GM12878 (cell line): Measurements from ENCODE around the gene SLC16A10. TPM values are rescaled to one million over a fixed set of nuclear protein-coding genes. Genes with fewer than 3 reads are reported as not detected.

Source experiments
- ATAC-seq: fragments of 200-7000 bp; cut with Tn5 transposase; 3 replicates; pipeline ENCODE4 v1.9.1; 2020; ENCODE audit warnings: mild to moderate bottlenecking, moderate library complexity
- BruUV-seq: library from RNA; stranded (reverse); fragments of 400-500 nt; replicated peaks from 2 replicates; lab custom pipeline; 2021; lab: Mats Ljungman, UMichigan
- CTCF ChIA-PET: fragments of 300-600 bp; sonication (Branson Sonifier 250); formaldehyde crosslinking; extraction: SDS; loops from one replicate; lab custom pipeline; 2021; ENCODE audit warnings: inconsistent platforms; lab: Yijun Ruan, JAX
- POLR2A ChIA-PET: fragments of 350-600 bp; formaldehyde crosslinking; extraction: SDS; loops from one replicate; lab custom pipeline; 2021; ENCODE audit warnings: inconsistent platforms; lab: Charles Lee
- RAD21 ChIA-PET: fragments of 300-600 bp; sonication (Branson Sonifier 250); formaldehyde crosslinking; loops from one replicate; lab custom pipeline; 2023; ENCODE audit warnings: antibody characterized with exemption; ENCODE audit not compliant: unreplicated experiment; lab: Charles Lee
- SMC1A ChIA-PET: fragments of 300-600 bp; sonication (Branson Sonifier 250); formaldehyde crosslinking; loops from one replicate; lab custom pipeline; 2023; ENCODE audit not compliant: unreplicated experiment, uncharacterized antibody; lab: Charles Lee
- DNase-seq: peaks from one replicate; pipeline ENCODE4 v3.0.0-alpha.2; 2011; ENCODE audit warnings: low read depth, low spot score
- FAIRE-seq: peaks from 3 replicates; lab custom pipeline; 2011; peaks lifted over from hg19 to GRCh38; lab: Jason Lieb, UNC
- H2AFZ ChIP-seq: 2 replicates; pipeline ENCODE4 v1.6.0; 2011; ENCODE audit warnings: low read depth, low read length, control low read depth; ENCODE audit not compliant: control insufficient read depth
- H3K27ac ChIP-seq: 2 replicates; pipeline ENCODE4 v1.5.1; 2011; ENCODE audit warnings: control low read depth; ENCODE audit not compliant: control insufficient read depth, insufficient read depth
- H3K27me3 ChIP-seq, 2 experiments: replicated peaks in 1 of 2; 2 replicates each; pipeline versions ENCODE4 v1.6.0 to v1.6.1; 2011; ENCODE audit warnings: low read length in 1 of 2; ENCODE audit not compliant: control insufficient read depth in 2 of 2, insufficient read depth in 2 of 2
- H3K36me3 ChIP-seq, 2 experiments: 2 replicates each; pipeline ENCODE4 v1.5.1; 2011; ENCODE audit warnings: low read length in 1 of 2; ENCODE audit not compliant: control insufficient read depth in 2 of 2, insufficient read depth in 2 of 2
- H3K4me1 ChIP-seq: 2 replicates; pipeline ENCODE4 v1.6.1; 2011; ENCODE audit warnings: mild to moderate bottlenecking, low read length, moderate library complexity, mixed read lengths; ENCODE audit not compliant: control insufficient read depth, insufficient read depth
- H3K4me2 ChIP-seq: 2 replicates; pipeline ENCODE4 v1.6.0; 2011; ENCODE audit warnings: control low read depth; ENCODE audit not compliant: control insufficient read depth, insufficient read depth
- H3K4me3 ChIP-seq: fragments of 200-600 bp; sonication (generic); 2 replicates; pipeline ENCODE4 v1.5.1; 2016
- H3K79me2 ChIP-seq: 2 replicates; pipeline ENCODE4 v1.6.0; 2011; ENCODE audit warnings: low read length; ENCODE audit not compliant: control insufficient read depth, insufficient read depth
- H3K9ac ChIP-seq: 2 replicates; pipeline ENCODE4 v1.8.0; 2011; ENCODE audit warnings: low read length, control low read depth, mixed read lengths; ENCODE audit not compliant: control insufficient read depth, insufficient read depth
- H3K9me3 ChIP-seq: replicated peaks from 3 replicates; pipeline ENCODE4 v1.5.1; 2011; ENCODE audit warnings: mild to moderate bottlenecking, low read length; ENCODE audit not compliant: control insufficient read depth, insufficient read depth
- H4K20me1 ChIP-seq: 2 replicates; pipeline ENCODE4 v1.6.0; 2011; ENCODE audit not compliant: control insufficient read depth, insufficient read depth
- CHD4 ChIP-seq: fragments of 200-600 bp; sonication (generic); IDR thresholded peaks from 2 replicates; pipeline ENCODE4 v1.6.1; 2016; ENCODE audit warnings: mild to moderate bottlenecking
- CREB1 ChIP-seq: IDR thresholded peaks from 2 replicates; pipeline ENCODE4 v1.6.1; 2012; ENCODE audit warnings: low read depth, mild to moderate bottlenecking, inconsistent platforms
- ETV6 ChIP-seq, 2 experiments: fragments of 450-650 bp in 1 of 2; IDR thresholded peaks in 1 of 2; conservative IDR thresholded peaks in 1 of 2; 2 replicates each; pipeline ENCODE4 v1.6.1; 2014; ENCODE audit warnings: antibody characterized with exemption in 1 of 2, borderline replicate concordance in 1 of 2, low read depth in 1 of 2, mild to moderate bottlenecking in 1 of 2, moderate library complexity in 1 of 2
- JUNB ChIP-seq: IDR thresholded peaks from 2 replicates; pipeline ENCODE4 v1.6.1; 2016; ENCODE audit warnings: antibody characterized with exemption, mild to moderate bottlenecking
- KLF5 ChIP-seq: fragments of 450-650 bp; IDR thresholded peaks from 2 replicates; pipeline ENCODE4 v1.6.1; 2014; ENCODE audit warnings: mild to moderate bottlenecking; ENCODE audit not compliant: partially characterized antibody
- MXI1 ChIP-seq: fragments of 150-350 bp; IDR thresholded peaks from 2 replicates; pipeline ENCODE4 v1.6.1; 2011; ENCODE audit warnings: low read depth, mild to moderate bottlenecking, inconsistent platforms, low read length, improper control_type of control experiment
- MYB ChIP-seq: fragments of 150-350 bp; IDR thresholded peaks from 2 replicates; pipeline ENCODE4 v1.6.1; 2014; ENCODE audit warnings: mild to moderate bottlenecking, low read depth, low read length, borderline replicate concordance
- POU2F2 ChIP-seq: IDR thresholded peaks from 3 replicates; pipeline ENCODE4 v1.6.1; 2011; ENCODE audit warnings: low read depth, mild to moderate bottlenecking, low read length, borderline replicate concordance
- SMC3 ChIP-seq: IDR thresholded peaks from 2 replicates; pipeline ENCODE4 v1.6.1; 2011; ENCODE audit warnings: low read length, improper control_type of control experiment, borderline replicate concordance
- TBL1XR1 ChIP-seq: IDR thresholded peaks from 2 replicates; pipeline ENCODE4 v1.6.1; 2012; ENCODE audit warnings: low read depth, low read length, improper control_type of control experiment
- TCF7 ChIP-seq: IDR thresholded peaks from 2 replicates; pipeline ENCODE4 v1.6.1; 2014; ENCODE audit warnings: antibody characterized with exemption, borderline replicate concordance
- WGBS: methylation state at CpG from one replicate; pipeline ENCODE4 v1.1.6; 2016; ENCODE audit warnings: low lambda C conversion rate; ENCODE audit not compliant: insufficient replicate concordance, insufficient coverage; ENCODE audit errors: missing lambda C conversion rate; 5-methylcytosine and 5-hydroxymethylcytosine counted together
- in situ Hi-C: fragments of 300-500 bp; cut with MboI; formaldehyde crosslinking; loops from 9 replicates; pipeline ENCODE4 v1.14.3; 2018; ENCODE audit warnings: mixed read lengths
- intact Hi-C: fragments of 100-400 bp; cut with micrococcal nuclease; formaldehyde crosslinking; loops from one replicate; pipeline ENCODE4 v1.14.2; 2022; ENCODE audit not compliant: unreplicated experiment
- polyA plus RNA-seq, 11 experiments: library from polyadenylated mRNA; depleted of rRNA in 4 of 11; unstranded in 6 of 11; stranded (reverse) in 5 of 11; fragments of >200 nt; fragmentation: Nextera tagmentation in 4 of 11; fragmentation: Illumina TruSeq in 1 of 11; extraction: Ambion mirVana in 4 of 11; extraction: Trizol in 1 of 11; gene quantifications; 1 replicate in 1 of 11; 2 replicates in 10 of 11; pipeline versions ENCODE4 v1.2.1 to v1.2.3, GENCODE V29; 2011 to 2016; ENCODE audit warnings: inconsistent platforms in 2 of 11, missing spikeins in 2 of 11, low read depth in 1 of 11
- total RNA-seq, 4 experiments: library from RNA; depleted of rRNA in 3 of 4; stranded (reverse); fragments of >200 nt in 3 of 4; fragmentation: Illumina TruSeq in 1 of 4; extraction: Trizol in 1 of 4; gene quantifications; 2 replicates each; pipeline versions ENCODE4 v1.2.1 to v1.2.3, GENCODE V29; 2013 to 2021
- TF ChIP-seq, protein P1 (sequence below): fragments of 450-650 bp; IDR thresholded peaks from 2 replicates; pipeline ENCODE4 v1.6.1; 2016; ENCODE audit warnings: mild to moderate bottlenecking
- TF ChIP-seq, protein P2 (sequence below): IDR thresholded peaks from 2 replicates; pipeline ENCODE4 v1.6.1; 2012; ENCODE audit warnings: low read depth, low read length, improper control_type of control experiment
- TF ChIP-seq, protein P3 (sequence below): fragments of 450-650 bp; IDR thresholded peaks from 2 replicates; pipeline ENCODE4 v1.6.1; 2018; ENCODE audit warnings: borderline replicate concordance, mild to moderate bottlenecking; ENCODE audit not compliant: partially characterized antibody
- TF ChIP-seq, protein P4 (sequence below): IDR thresholded peaks from 2 replicates; pipeline ENCODE4 v1.6.1; 2012; ENCODE audit warnings: low read depth, low read length, improper control_type of control experiment

Gene SLC16A10
- total and polyA plus RNA-seq, 10 of the 15 experiments (the other 5 are each of a cell fraction or from before 2014, with no cell fraction given): 2.3 to 19.0 (median 8.0) TPM

DNA sequence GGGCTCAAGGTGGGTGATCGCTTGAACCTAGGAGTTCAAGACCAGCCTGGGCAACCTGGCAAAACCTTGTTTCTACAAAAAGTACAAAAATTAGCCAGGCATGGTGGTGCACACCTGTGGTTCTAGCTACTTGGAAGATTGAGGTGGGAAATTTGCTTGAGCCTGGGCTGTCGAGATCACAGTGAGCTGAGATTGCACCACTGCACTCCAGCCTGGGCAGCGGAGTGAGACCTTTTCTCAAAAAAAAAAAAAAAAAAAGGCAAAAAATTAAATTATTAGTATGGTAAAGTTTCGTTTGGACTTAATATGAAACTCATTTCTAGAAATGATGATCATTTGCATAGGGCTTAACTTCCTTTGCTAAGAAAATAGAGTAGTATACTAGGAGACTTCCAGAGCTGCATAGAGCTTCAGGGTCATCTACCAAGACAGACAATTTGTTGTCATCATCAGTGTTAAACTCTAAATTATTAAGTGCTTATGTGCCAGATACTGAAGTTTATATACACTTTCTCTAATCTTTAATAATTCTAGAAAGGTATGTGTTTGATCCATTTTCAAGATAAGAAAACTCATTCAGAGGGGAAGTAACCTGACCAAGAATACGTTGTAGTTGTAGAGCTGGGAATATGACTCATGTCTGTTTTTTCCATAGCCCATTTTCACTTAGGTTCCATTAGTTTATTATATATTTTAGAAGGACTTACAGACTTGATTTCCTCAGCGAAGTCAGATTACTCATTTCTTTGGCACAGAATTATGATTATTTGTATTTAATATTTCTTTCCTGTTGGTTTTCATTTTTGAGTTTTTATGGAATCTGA is 84.5 kb downstream of the SLC16A10 start:
- ChIA-PET SMC1A (interaction anchor here (0.6 to 3.0 kb wide), 7 partner anchors 12 to 473 kb away, joined by 3 to 10 read pairs (median 3); no protein-coding TSS in a partner anchor), RAD21 (interaction anchor here (1.0 kb wide), 1 partner anchor 64 kb away, joined by 3 read pairs; no protein-coding TSS in a partner anchor), CTCF (interaction anchor here (0.7 to 2.0 kb wide), 5 partner anchors 9 to 161 kb away, joined by 3 to 7 read pairs (median 3); no protein-coding TSS in a partner anchor), POLR2A (interaction anchor here (0.6 to 0.7 kb wide), 3 partner anchors 26 to 473 kb away, joined by 4 to 7 read pairs (median 6); no protein-coding TSS in a partner anchor)
- no TSS peak for BruUV-seq
- DNase-seq: no peak
- H3K9me3 ChIP-seq: no peaks in the 10 kb centered on the region
- ATAC-seq: peak; percentile 82
- no peaks in the 10 kb centered on the region for H4K20me1 ChIP-seq
- no peaks in the 10 kb centered on the region for H3K36me3 ChIP-seq
- FAIRE-seq: peak; percentile 80
- no peaks in the 10 kb centered on the region for H3K79me2 ChIP-seq
- no peak overlapping the region for H3K9ac ChIP-seq
- H3K4me2 ChIP-seq: peak overlapping the region; percentile 54
- no peak overlapping the region for H3K27ac ChIP-seq
- H2AFZ ChIP-seq: no peak overlapping the region; the same call in 1 of the 2 replicates
- TF ChIP-seq, protein P1, sequence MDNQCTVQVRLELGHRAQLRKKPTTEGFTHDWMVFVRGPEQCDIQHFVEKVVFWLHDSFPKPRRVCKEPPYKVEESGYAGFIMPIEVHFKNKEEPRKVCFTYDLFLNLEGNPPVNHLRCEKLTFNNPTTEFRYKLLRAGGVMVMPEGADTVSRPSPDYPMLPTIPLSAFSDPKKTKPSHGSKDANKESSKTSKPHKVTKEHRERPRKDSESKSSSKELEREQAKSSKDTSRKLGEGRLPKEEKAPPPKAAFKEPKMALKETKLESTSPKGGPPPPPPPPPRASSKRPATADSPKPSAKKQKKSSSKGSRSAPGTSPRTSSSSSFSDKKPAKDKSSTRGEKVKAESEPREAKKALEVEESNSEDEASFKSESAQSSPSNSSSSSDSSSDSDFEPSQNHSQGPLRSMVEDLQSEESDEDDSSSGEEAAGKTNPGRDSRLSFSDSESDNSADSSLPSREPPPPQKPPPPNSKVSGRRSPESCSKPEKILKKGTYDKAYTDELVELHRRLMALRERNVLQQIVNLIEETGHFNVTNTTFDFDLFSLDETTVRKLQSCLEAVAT: no peak
- no peak for TF ChIP-seq MYB
- TF ChIP-seq JUNB: peak; percentile 44
- TF ChIP-seq CHD4: no peak
- TF ChIP-seq TCF7: no peak
- no peak for TF ChIP-seq SMC3
- TF ChIP-seq, protein P2, sequence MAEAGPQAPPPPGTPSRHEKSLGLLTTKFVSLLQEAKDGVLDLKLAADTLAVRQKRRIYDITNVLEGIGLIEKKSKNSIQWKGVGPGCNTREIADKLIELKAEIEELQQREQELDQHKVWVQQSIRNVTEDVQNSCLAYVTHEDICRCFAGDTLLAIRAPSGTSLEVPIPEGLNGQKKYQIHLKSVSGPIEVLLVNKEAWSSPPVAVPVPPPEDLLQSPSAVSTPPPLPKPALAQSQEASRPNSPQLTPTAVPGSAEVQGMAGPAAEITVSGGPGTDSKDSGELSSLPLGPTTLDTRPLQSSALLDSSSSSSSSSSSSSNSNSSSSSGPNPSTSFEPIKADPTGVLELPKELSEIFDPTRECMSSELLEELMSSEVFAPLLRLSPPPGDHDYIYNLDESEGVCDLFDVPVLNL: no peak
- TF ChIP-seq ETV6 (conservative IDR thresholded peaks at IDR 0.05 in 1 of 2, IDR thresholded peaks at IDR 0.05 in 1 of 2; ENCODE audit: borderline replicate concordance in 1 of 2, low read depth in 1 of 2): no peak
- TF ChIP-seq, protein P3, sequence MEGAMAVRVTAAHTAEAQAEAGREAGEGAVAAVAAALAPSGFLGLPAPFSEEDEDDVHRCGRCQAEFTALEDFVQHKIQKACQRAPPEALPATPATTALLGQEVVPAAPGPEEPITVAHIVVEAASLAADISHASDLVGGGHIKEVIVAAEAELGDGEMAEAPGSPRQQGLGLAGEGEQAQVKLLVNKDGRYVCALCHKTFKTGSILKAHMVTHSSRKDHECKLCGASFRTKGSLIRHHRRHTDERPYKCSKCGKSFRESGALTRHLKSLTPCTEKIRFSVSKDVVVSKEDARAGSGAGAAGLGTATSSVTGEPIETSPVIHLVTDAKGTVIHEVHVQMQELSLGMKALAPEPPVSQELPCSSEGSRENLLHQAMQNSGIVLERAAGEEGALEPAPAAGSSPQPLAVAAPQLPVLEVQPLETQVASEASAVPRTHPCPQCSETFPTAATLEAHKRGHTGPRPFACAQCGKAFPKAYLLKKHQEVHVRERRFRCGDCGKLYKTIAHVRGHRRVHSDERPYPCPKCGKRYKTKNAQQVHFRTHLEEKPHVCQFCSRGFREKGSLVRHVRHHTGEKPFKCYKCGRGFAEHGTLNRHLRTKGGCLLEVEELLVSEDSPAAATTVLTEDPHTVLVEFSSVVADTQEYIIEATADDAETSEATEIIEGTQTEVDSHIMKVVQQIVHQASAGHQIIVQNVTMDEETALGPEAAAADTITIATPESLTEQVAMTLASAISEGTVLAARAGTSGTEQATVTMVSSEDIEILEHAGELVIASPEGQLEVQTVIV: no peak
- no peak for TF ChIP-seq KLF5
- no peak for TF ChIP-seq CREB1
- no peak for TF ChIP-seq MXI1
- TF ChIP-seq, protein P4, sequence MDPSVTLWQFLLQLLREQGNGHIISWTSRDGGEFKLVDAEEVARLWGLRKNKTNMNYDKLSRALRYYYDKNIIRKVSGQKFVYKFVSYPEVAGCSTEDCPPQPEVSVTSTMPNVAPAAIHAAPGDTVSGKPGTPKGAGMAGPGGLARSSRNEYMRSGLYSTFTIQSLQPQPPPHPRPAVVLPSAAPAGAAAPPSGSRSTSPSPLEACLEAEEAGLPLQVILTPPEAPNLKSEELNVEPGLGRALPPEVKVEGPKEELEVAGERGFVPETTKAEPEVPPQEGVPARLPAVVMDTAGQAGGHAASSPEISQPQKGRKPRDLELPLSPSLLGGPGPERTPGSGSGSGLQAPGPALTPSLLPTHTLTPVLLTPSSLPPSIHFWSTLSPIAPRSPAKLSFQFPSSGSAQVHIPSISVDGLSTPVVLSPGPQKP: no peak
- TF ChIP-seq POU2F2: 0 out of 3 replicates have a peak, but pooled peaks have one; percentile 14
- no peak for TF ChIP-seq TBL1XR1
- TF ChIP-seq, all 136 proteins: peak for 2
- intact Hi-C loops (no loop called here), in situ Hi-C loops (no loop called here)
- Histone ChIP-seq H3K4me3 (no peak overlapping the region), H3K27me3 (no peaks in the 10 kb centered on the region), H3K4me1 (peaks cover 23% of the 10 kb centered on the region)
- 14% methylated on average over 6 of the region's 6 CpGs for WGBS
